T-helper 17 cell (primary cell): ENCODE data around the gene PTPN12. TPM values are rescaled to one million over a fixed set of nuclear protein-coding genes. Genes with fewer than 3 reads are reported as not detected.
"Not testable (repeated sequence)": the region's sequence is repeated elsewhere in the genome, so short reads cannot be mapped to it uniquely, and the experiment has no call there.

Source experiments
- ATAC-seq: fragments of 150-1000 bp; cut with Tn5 transposase; 2 replicates; pipeline ENCODE4 v1.10.0; 2021; ENCODE audit warnings: mild to moderate bottlenecking, moderate library complexity
- DNase-seq, 3 donors: peaks; one replicate each; pipeline versions ENCODE4 v3.0.0 to v3.0.0-alpha.2; 2020 to 2021
- H3K9me3 ChIP-seq: one replicate; pipeline ENCODE4 v1.7.0; 2013; ENCODE audit warnings: low read length, mild to moderate bottlenecking; ENCODE audit not compliant: control insufficient read depth, poor library complexity, severe bottlenecking
- H3K27ac Mint-ChIP-seq: one replicate; pipeline ENCODE4 v1.8.0; 2022; ENCODE audit warnings: mild to moderate bottlenecking, moderate library complexity, mixed read lengths
- H3K27me3 Mint-ChIP-seq: one replicate; pipeline ENCODE4 v1.8.0; 2022; ENCODE audit warnings: mixed read lengths
- H3K36me3 Mint-ChIP-seq: one replicate; pipeline ENCODE4 v1.8.0; 2022; ENCODE audit warnings: low read depth, mixed read lengths
- H3K4me1 Mint-ChIP-seq: one replicate; pipeline ENCODE4 v1.8.0; 2022; ENCODE audit warnings: mild to moderate bottlenecking, mixed read lengths
- H3K4me3 Mint-ChIP-seq: one replicate; pipeline ENCODE4 v1.8.0; 2022; ENCODE audit warnings: mild to moderate bottlenecking, moderate library complexity, mixed read lengths
- total RNA-seq, 4 donors: library from RNA in 2 of 4; stranded (reverse) in 2 of 4; gene quantifications; one replicate each; pipeline ENCODE4 v1.2.3 and lab custom pipeline; 2022 to 2026

Gene PTPN12
- total RNA-seq, 2 donors from 2014 or later = 15.5 to 70.8 TPM

- H3K9me3 ChIP-seq = no peaks in the 10 kb centered on the region
- H3K27me3 Mint-ChIP-seq = peaks cover 6% of the 10 kb centered on the region
- peaks cover 2% of the 10 kb centered on the region for H3K4me1 Mint-ChIP-seq
- no peak overlapping the region for H3K4me3 Mint-ChIP-seq
- no peak overlapping the region for H3K27ac Mint-ChIP-seq
- DNase-seq (no peak), ATAC-seq (no peak)
- H3K36me3 Mint-ChIP-seq = no peaks in the 10 kb centered on the region
These were observed 8.7 kb upstream of the PTPN12 start for GRCh38 chr7:77528368-77528767.

GRCh38 chr7:77529279-77529678, 7.8 kb upstream of the PTPN12 start:
- ATAC-seq (no peak), DNase-seq (no peak)
- Mint-ChIP-seq H3K27me3 (peaks cover 6% of the 10 kb centered on the region), H3K4me1 (peaks cover 2% of the 10 kb centered on the region), H3K27ac (no peak overlapping the region), H3K4me3 (no peak overlapping the region), H3K36me3 (no peaks in the 10 kb centered on the region)
- no peaks in the 10 kb centered on the region for H3K9me3 ChIP-seq

- no peak for DNase-seq
- no peaks in the 10 kb centered on the region for H3K36me3 Mint-ChIP-seq
- H3K4me3 Mint-ChIP-seq = peak overlapping the region; percentile 39
- H3K4me1 Mint-ChIP-seq = peaks cover 5% of the 10 kb centered on the region
- no peak for ATAC-seq
- H3K9me3 ChIP-seq = no peaks in the 10 kb centered on the region
- H3K27ac Mint-ChIP-seq = peak overlapping the region; percentile 67
- H3K27me3 Mint-ChIP-seq = peaks cover 6% of the 10 kb centered on the region
These were observed 6.1 kb upstream of the PTPN12 start for GRCh38 chr7:77531038-77531437.

GRCh38 chr7:77532247-77532646, 4.8 kb upstream of the PTPN12 start:
- no peak for ATAC-seq
- H3K36me3 Mint-ChIP-seq = no peaks in the 10 kb centered on the region

GRCh38 chr7:77532732-77533131, 4.4 kb upstream of the PTPN12 start:
- H3K27ac Mint-ChIP-seq, H3K9me3 ChIP-seq, DNase-seq, ATAC-seq, H3K4me1 Mint-ChIP-seq, H3K27me3 Mint-ChIP-seq, H3K4me3 Mint-ChIP-seq, H3K36me3 Mint-ChIP-seq: not testable (repeated sequence)

More at GRCh38 chr7:77532247-77532646, 4.8 kb upstream of the PTPN12 start:
- no peak for DNase-seq
- peaks cover 6% of the 10 kb centered on the region for H3K27me3 Mint-ChIP-seq
- H3K27ac Mint-ChIP-seq = peak overlapping the region; percentile 67
- no peak overlapping the region for H3K4me3 Mint-ChIP-seq
- peaks cover 5% of the 10 kb centered on the region for H3K4me1 Mint-ChIP-seq
- no peaks in the 10 kb centered on the region for H3K9me3 ChIP-seq

- H3K27ac Mint-ChIP-seq, H3K4me3 Mint-ChIP-seq, DNase-seq, ATAC-seq, H3K36me3 Mint-ChIP-seq, H3K9me3 ChIP-seq, H3K4me1 Mint-ChIP-seq, H3K27me3 Mint-ChIP-seq: not testable (repeated sequence)
These were observed 3.0 kb upstream of the PTPN12 start for GRCh38 chr7:77534046-77534445.

- Mint-ChIP-seq H3K4me3 (peak overlapping the region; percentile 97), H3K36me3 (no peaks in the 10 kb centered on the region), H3K27ac (no peak overlapping the region), H3K4me1 (peaks cover 6% of the 10 kb centered on the region), H3K27me3 (peaks cover 4% of the 10 kb centered on the region)
- H3K9me3 ChIP-seq = no peaks in the 10 kb centered on the region
- DNase-seq (no peak), ATAC-seq (no peak)
These were observed 1.1 kb upstream of the PTPN12 start for GRCh38 chr7:77536017-77536412.

GRCh38 chr7:77536413-77537135, 521 bp upstream of the PTPN12 start:
- no peaks in the 10 kb centered on the region for H3K9me3 ChIP-seq
- ATAC-seq = peak; percentile 93
- Mint-ChIP-seq H3K27me3 (no peaks in the 10 kb centered on the region), H3K4me1 (peaks cover 9% of the 10 kb centered on the region), H3K27ac (peak overlapping the region; percentile 47), H3K4me3 (peak overlapping the region; percentile 97), H3K36me3 (no peaks in the 10 kb centered on the region)
- DNase-seq = peak; percentile 95 to 98 (median 98)

GRCh38 chr7:77537778-77538280, 734 bp downstream of the PTPN12 start:
- Mint-ChIP-seq H3K27me3 (no peaks in the 10 kb centered on the region), H3K27ac (peak overlapping the region; percentile 74), H3K36me3 (no peaks in the 10 kb centered on the region), H3K4me3 (peak overlapping the region; percentile 97), H3K4me1 (peaks cover 20% of the 10 kb centered on the region)
- ATAC-seq (no peak), DNase-seq (peak; percentile 7 to 19 (median 16))
- H3K9me3 ChIP-seq = no peaks in the 10 kb centered on the region

GRCh38 chr7:77538281-77539212, 1.5 kb downstream of the PTPN12 start:
- Mint-ChIP-seq H3K27me3 (no peaks in the 10 kb centered on the region), H3K4me1 (peaks cover 24% of the 10 kb centered on the region), H3K36me3 (no peaks in the 10 kb centered on the region), H3K27ac (peak overlapping the region; percentile 74), H3K4me3 (peak overlapping the region; percentile 97)
- ATAC-seq = no peak
- H3K9me3 ChIP-seq = no peaks in the 10 kb centered on the region
- no peak for DNase-seq

- Mint-ChIP-seq H3K4me3 (no peak overlapping the region), H3K4me1 (peaks cover 32% of the 10 kb centered on the region), H3K36me3 (no peaks in the 10 kb centered on the region), H3K27me3 (no peaks in the 10 kb centered on the region), H3K27ac (no peak overlapping the region)
- H3K9me3 ChIP-seq = no peaks in the 10 kb centered on the region
- ATAC-seq (no peak), DNase-seq (no peak)
These were observed 3.3 kb downstream of the PTPN12 start for GRCh38 chr7:77540402-77540822.

- not testable (repeated sequence) for H3K4me3 Mint-ChIP-seq, DNase-seq, H3K27me3 Mint-ChIP-seq, H3K36me3 Mint-ChIP-seq, ATAC-seq, H3K9me3 ChIP-seq
- Mint-ChIP-seq H3K27ac (peak overlapping the region; percentile 11), H3K4me1 (peaks cover 30% of the 10 kb centered on the region)
These were observed 3.9 kb downstream of the PTPN12 start for GRCh38 chr7:77540993-77541392.

- peak overlapping the region; percentile 5 for H3K27ac Mint-ChIP-seq
These were observed 5.3 kb downstream of the PTPN12 start for GRCh38 chr7:77542409-77542808.

More at GRCh38 chr7:77542409-77542808, 5.3 kb downstream of the PTPN12 start:
- H3K4me1 Mint-ChIP-seq = peaks cover 34% of the 10 kb centered on the region
- H3K36me3 Mint-ChIP-seq = no peaks in the 10 kb centered on the region
- no peaks in the 10 kb centered on the region for H3K9me3 ChIP-seq
- no peak overlapping the region for H3K4me3 Mint-ChIP-seq
- H3K27me3 Mint-ChIP-seq = no peaks in the 10 kb centered on the region
- DNase-seq (no peak), ATAC-seq (no peak)
